ENCODE measurements around the gene B4GALNT2.

The B4GALNT2 gene

DNA sequence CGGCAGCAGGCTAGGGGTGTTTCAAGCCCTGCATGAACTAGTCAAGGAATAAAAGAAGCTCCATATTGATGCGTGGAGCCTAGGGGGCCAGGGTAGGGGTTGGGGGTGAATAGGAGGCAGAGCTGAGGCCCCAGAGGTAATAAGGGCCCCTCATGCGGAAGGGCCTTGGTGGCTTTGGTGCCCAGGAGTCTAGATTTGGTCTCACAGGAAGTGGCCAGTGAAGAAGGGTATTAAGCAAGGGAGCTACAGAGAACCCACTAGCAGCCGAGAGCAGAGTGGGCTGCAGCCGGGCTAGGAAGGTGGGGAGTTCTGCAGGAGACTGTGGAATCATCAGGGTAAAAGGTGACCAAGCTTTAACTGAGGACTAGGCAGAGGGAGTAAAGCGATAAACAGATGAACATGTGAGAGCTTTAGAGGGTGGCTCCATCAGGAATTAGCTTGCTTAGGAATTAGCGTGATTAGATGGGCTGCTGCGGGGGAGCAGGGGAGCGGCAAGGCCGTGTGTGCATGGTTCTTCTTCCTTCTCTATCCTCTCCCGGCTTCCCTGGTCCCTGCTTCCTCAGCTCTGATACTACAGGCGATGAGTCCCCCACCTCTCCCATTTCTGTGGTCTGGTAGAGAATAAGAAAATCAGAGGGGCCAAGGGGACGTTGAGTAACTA, 68.0 kb downstream of the B4GALNT2 start:
- ChIA-PET CTCF (interaction anchor here (0.7 kb wide), 1 partner anchor 38 kb away, joined by 3 read pairs; no protein-coding TSS in a partner anchor), POLR2A (ENCODE audit: low non-redundant PET) (no interaction called here)
- no peak overlapping the region for H3K27ac ChIP-seq
- TF ChIP-seq, protein P1, sequence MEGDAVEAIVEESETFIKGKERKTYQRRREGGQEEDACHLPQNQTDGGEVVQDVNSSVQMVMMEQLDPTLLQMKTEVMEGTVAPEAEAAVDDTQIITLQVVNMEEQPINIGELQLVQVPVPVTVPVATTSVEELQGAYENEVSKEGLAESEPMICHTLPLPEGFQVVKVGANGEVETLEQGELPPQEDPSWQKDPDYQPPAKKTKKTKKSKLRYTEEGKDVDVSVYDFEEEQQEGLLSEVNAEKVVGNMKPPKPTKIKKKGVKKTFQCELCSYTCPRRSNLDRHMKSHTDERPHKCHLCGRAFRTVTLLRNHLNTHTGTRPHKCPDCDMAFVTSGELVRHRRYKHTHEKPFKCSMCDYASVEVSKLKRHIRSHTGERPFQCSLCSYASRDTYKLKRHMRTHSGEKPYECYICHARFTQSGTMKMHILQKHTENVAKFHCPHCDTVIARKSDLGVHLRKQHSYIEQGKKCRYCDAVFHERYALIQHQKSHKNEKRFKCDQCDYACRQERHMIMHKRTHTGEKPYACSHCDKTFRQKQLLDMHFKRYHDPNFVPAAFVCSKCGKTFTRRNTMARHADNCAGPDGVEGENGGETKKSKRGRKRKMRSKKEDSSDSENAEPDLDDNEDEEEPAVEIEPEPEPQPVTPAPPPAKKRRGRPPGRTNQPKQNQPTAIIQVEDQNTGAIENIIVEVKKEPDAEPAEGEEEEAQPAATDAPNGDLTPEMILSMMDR (conservative IDR thresholded peaks at IDR 0.05; ENCODE audit: low read depth): no peak
- no peak for DNase-seq (ENCODE audit: low spot score)

DNA sequence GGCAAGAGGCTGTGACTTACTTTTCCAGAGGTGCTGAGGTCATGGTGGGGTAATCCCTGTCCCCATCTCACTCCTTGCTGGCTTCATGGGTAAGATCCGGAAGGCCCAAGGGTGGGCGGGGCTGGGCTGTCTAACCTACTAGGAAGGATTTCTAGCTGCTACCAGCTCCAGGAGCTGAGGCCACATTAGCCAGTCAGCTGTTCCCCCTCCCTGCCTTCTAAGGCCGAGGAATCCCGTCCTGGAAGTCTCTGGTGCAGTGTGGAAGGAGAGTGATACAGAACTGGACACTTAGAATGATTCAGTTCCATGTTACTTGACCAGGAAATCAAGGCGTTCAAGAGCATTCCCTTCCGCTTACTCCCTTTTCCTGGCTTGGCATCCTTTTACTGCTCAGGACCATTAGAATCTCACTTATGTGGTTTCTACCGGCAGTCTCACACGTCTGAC, 68.9 kb downstream of the B4GALNT2 start:
- TF ChIP-seq, protein P1 (conservative IDR thresholded peaks at IDR 0.05; ENCODE audit: low read depth): no peak
- no peak for DNase-seq (ENCODE audit: low spot score)
- ChIA-PET CTCF (no interaction called here), POLR2A (ENCODE audit: low non-redundant PET) (no interaction called here)
- H3K27ac ChIP-seq: no peak overlapping the region

DNA sequence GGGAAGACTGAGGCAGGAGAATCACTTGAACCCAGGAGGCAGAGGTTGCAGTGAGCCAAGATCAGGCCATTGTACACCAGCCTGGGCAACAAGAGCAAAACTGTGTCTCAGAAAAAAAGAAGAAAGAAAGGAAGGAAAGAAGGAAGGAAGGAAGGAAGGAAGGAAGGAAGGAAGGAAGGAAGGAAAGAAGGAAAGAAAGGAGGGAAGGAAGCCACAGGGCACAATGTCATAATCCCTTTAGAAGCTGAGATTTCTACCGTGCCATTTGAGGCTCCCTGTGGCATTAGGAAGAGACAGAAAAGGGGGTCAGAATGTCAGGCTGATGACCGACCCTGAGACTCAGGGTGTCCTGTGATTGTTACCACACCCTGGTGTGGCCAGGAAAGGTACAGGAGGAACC, 71.2 kb downstream of the B4GALNT2 start:
- POLR2A ChIA-PET (ENCODE audit: low non-redundant PET): no interaction called here

DNA sequence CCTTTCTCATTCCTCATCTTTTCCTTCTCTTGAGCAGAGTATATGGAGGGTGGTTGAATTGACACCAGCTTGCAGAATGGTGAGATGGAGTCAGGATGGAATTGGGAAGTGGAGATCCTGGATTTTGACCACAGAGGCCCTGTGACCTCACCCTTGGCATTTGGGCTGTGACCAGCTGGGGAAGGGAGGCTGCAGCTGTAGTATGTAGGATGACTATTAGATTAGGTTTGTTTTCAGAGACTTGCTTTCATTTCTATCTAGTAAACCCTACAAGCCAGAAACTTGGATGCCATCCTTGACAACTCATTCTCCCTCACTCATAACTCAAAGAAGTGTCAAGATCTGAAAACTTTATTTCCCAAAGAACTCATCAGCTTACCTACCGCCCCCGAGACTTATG, 71.9 kb downstream of the B4GALNT2 start:
- DNase-seq (ENCODE audit: low spot score): no peak
- TF ChIP-seq, protein P1 (conservative IDR thresholded peaks at IDR 0.05; ENCODE audit: low read depth): no peak
- ChIA-PET POLR2A (ENCODE audit: low non-redundant PET) (no interaction called here), CTCF (no interaction called here)
- H3K27ac ChIP-seq: no peak overlapping the region

More for the DNA sequence above, 71.2 kb downstream of the B4GALNT2 start:
- CTCF ChIA-PET: no interaction called here
- H3K27ac ChIP-seq: no peak overlapping the region
- no peak for DNase-seq (ENCODE audit: low spot score)
- TF ChIP-seq, protein P1 (conservative IDR thresholded peaks at IDR 0.05; ENCODE audit: low read depth): no peak

DNA sequence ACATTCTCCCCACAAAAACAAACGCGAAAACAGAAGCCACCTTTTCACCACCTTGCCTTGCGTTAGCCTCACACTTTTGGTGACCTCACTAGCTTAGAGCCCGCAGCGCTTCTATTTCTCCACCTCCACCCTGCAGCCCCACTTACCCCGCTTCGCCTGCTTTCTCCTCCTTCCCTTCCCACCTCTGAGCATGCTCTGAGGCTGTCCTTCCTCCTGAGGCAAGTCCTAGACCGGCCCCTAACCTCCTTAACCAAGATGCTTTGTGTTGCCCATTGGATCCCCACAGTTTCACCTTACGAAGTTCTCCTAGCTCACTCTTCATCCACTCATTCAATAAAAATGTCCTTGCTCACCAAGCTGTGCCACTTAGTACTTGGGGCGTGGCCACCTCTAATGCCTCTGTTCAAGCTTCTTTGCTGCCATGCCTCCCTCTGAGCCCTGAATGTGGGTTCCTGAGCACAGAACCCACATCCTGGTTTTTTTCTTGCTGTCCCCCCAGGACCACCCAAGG, 76.5 kb downstream of the B4GALNT2 start:
- TF ChIP-seq, protein P1 (conservative IDR thresholded peaks at IDR 0.05; ENCODE audit: low read depth): no peak
- POLR2A ChIA-PET (ENCODE audit: low non-redundant PET): no interaction called here
- H3K27ac ChIP-seq: no peak overlapping the region
- no peak for DNase-seq (ENCODE audit: low spot score)
- CTCF ChIA-PET: no interaction called here

DNA sequence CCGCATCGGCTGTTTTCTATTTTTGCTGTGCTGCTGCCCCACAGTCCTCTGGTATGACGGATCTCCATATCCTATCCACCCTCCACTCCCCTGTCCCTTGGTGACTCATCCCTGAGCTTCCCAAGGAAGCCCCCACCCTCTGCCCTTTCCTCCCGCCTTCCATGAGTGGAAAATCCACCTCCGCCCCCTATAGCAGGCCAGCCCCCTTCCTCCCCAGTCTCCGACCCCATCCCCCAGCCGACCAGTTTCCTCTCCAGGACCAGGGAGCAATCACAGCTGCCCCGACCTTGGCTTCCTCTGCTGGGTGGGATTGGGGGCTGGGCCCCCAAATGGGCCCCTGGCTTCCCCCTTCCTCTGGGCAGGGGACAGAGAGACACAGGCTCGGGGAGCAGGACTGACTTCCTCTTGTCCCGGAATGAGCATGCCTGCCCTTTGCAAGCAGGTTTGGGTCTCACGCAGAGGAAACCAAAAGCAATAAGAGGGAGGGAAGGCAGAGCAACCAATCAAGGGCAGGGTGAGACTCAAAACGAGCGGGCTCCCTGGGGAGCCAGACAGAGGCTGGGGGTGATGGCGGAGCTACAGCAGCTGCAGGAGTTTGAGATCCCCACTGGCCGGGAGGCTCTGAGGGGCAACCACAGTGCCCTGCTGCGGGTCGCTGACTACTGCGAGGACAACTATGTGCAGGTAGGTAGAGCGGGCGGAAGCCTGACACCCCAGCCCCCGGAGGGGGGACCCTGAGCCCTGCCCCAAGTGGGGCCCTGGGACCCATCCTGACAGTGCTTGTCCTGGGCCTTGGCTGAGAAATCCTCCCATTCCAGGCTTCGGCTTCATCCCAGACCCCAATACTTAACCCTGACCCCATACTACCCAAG, 77.8 kb downstream of the B4GALNT2 start, which contains the start of the genes ABI3 and GNGT2:
ABI3 (plus strand) TSS at position 550 of the 872 bp plus-strand sequence; CDS start at position 568, 18 bp downstream.
GNGT2 (minus strand) TSS at position 417 of the 872 bp plus-strand sequence. CDS start 3,152 bp downstream, outside the sequence.
- CTCF ChIA-PET: no interaction called here

More for the DNA sequence above, 77.8 kb downstream of the B4GALNT2 start, which contains the start of the genes ABI3 and GNGT2:
- TF ChIP-seq, protein P1 (conservative IDR thresholded peaks at IDR 0.05; ENCODE audit: low read depth): no peak
- POLR2A ChIA-PET (ENCODE audit: low non-redundant PET): no interaction called here
- DNase-seq (ENCODE audit: low spot score): no peak
- H3K27ac ChIP-seq: no peak within 1 kb of the TSS
